ENCODE results near the gene GSTA2. TPM values are rescaled to one million over a fixed set of nuclear protein-coding genes. Genes with fewer than 3 reads are reported as not detected.
"Not testable (repeated sequence)": the region's sequence is repeated elsewhere in the genome, so short reads cannot be mapped to it uniquely, and the experiment has no call there.

GSTA2 gene
- total and polyA plus RNA-seq, 5 experiments from 2014 or later, result not detected

DNA sequence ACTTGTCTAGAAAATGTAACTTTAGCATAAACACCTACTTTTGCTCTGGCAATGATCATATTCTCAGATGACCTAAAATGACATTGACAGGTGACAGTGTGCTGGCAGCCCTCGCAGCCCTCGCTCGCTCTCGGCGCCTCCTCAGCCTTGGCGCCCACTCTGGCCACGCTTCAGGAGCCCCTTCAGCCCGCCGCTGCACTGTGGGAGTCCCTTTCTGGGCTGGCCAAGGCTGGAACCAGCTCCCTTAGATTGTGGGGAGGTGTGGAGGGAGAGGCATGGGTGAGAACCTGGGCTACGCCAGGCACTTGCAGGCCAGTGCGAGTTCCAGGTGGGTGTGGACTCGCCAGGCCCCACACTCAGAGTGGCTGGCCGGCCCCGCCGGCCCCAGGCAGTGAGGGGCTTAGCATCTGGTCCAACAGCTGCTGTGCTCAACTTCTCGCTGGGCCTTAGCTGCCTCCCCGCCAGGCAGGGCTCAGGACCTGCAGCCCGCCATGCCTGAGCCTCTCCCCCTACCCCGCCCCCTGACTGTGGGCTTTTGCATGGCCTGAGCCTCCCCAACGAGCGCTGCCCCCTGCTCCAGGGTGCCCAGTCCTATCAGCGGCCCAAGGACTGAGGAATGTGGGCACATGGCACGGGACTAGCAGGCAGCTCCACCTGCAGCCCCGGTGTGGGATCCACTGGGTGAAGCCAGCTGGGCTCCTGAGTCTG lies 23.1 kb upstream of the GSTA2 start:
- no peaks in the 10 kb centered on the region for H3K36me3 Mint-ChIP-seq
- H3K4me3 Mint-ChIP-seq, result no peak overlapping the region
- no peak for DNase-seq
- POLR2A ChIA-PET, result no interaction called here
- peaks cover 0 to 5% (median 0%) of the 10 kb centered on the region in 4 donors for H3K4me1 Mint-ChIP-seq
- no peaks in the 10 kb centered on the region for H3K9me3 Mint-ChIP-seq
- H3K27ac Mint-ChIP-seq, result no peak overlapping the region
- ATAC-seq, result no peak
- H3K27me3 Mint-ChIP-seq, result peaks cover 2 to 22% (median 7%) of the 10 kb centered on the region in 5 donors

DNA sequence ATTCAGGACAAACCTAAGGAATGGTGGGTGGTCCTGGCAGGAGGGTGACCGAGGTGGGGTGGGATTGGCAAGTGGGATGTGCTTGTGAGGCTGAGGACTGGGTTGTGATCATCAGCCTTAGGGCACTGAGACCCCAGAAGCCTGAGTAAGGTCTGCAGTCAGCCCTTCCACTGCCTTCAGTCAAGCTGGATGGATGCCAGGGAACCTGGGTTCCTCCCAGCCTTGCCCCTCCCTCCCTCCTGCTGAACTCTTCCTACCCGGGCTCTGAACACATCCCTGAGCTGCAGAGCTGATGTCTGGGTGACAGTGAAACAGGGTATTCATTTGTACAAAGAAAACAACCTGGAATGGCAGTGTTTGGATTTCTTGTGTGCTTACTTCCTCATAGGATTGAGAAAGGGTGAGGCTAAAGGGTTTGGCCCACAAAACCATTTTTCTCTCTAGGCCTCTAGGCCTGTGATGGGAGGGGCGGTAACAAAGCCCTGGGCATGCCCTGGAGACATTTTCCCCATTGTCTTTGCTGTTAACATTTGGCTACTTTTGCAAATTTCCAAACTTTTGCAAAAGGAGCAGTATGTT lies 19.5 kb upstream of the GSTA2 start:
- H3K36me3 Mint-ChIP-seq, H3K9me3 Mint-ChIP-seq, POLR2A ChIA-PET, ATAC-seq, H3K27ac Mint-ChIP-seq, H3K4me3 Mint-ChIP-seq, H3K4me1 Mint-ChIP-seq, DNase-seq: not testable (repeated sequence)
- H3K27me3 Mint-ChIP-seq, result peaks cover 7 to 15% (median 13%) of the 10 kb centered on the region in 5 donors

DNA sequence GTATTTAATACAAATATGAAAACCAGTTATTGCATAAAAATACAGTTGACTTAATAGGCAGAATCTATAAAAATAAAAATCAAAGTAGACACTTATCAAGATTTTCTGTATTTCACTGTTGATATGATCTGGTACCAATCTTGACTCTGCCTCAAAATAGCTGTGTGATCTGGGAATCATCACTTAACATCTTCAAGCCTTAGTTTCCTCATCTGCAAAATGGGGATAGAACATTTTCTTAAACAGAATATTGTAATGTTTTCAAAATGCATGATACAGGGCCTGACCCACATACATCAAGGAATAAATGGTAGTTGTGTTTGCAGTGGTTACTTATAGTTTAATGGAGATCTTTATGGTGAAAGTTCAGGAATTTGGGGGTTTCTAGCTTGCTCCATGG lies 18.9 kb upstream of the GSTA2 start:
- ATAC-seq, H3K27ac Mint-ChIP-seq, H3K9me3 Mint-ChIP-seq, H3K4me1 Mint-ChIP-seq, DNase-seq, POLR2A ChIA-PET, H3K36me3 Mint-ChIP-seq, H3K4me3 Mint-ChIP-seq: not testable (repeated sequence)
- peaks cover 9 to 18% (median 17%) of the 10 kb centered on the region in 5 donors for H3K27me3 Mint-ChIP-seq

DNA sequence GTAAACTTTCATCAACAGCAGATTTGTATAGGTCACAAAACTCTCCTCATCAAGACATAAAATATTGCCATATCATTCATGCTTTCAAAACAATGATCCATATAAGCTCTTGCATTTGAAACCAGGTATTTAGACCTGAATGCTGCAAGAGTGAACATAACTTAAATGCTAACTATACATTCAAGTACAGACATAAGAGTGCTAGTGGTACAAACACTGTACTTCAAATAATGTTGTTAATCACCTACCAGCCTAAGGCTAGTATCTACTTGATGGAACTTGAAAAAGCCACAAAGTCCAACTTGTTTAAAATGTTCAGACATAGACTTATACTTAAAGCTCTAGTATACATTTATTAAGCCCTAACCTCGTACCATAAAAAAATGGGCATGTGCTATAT lies 16.0 kb upstream of the GSTA2 start:
- DNase-seq (no peak), ATAC-seq (no peak)
- no peak overlapping the region for H3K27ac Mint-ChIP-seq
- H3K27me3 Mint-ChIP-seq, result peaks cover 14 to 38% (median 28%) of the 10 kb centered on the region in 5 donors
- peaks cover 0 to 3% (median 0%) of the 10 kb centered on the region in 4 donors for H3K4me1 Mint-ChIP-seq
- no peaks in the 10 kb centered on the region for H3K9me3 Mint-ChIP-seq
- POLR2A ChIA-PET, result no interaction called here
- no peak overlapping the region for H3K4me3 Mint-ChIP-seq
- H3K36me3 Mint-ChIP-seq, result no peaks in the 10 kb centered on the region

DNA sequence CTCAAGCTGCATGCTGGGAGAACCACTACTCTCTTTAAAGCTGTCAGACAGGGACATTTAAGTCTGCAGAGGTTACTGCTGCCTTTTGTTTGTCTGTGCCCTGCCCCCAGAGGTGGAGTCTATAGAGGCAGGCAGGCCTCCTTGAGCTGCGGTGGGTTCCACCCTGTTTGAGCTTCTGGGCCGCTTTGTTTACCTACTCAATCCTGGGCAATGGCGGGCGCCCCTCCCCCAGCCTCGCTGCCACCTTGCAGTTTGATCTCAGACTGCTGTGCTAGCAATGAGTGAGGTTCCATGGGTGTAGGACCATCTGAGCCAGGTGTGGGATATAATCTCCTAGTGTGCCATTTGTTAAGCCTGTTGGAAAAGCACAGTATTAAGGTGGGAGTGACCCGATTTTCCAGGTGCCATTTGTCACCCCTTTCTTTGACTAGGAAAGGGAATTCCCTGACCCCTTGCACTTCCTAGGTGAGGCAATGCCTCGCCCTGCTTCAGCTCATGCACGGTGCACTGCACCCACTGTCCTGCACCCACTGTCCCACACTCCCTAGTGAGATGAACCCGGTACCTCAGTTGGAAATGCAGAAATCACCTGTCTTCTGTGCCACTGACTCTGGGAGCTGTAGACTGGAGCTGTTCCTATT lies 13.6 kb upstream of the GSTA2 start:
- DNase-seq, POLR2A ChIA-PET, H3K27ac Mint-ChIP-seq, H3K4me3 Mint-ChIP-seq, H3K9me3 Mint-ChIP-seq, ATAC-seq, H3K4me1 Mint-ChIP-seq, H3K36me3 Mint-ChIP-seq: not testable (repeated sequence)
- H3K27me3 Mint-ChIP-seq, result peaks cover 16 to 41% (median 25%) of the 10 kb centered on the region in 5 donors

DNA sequence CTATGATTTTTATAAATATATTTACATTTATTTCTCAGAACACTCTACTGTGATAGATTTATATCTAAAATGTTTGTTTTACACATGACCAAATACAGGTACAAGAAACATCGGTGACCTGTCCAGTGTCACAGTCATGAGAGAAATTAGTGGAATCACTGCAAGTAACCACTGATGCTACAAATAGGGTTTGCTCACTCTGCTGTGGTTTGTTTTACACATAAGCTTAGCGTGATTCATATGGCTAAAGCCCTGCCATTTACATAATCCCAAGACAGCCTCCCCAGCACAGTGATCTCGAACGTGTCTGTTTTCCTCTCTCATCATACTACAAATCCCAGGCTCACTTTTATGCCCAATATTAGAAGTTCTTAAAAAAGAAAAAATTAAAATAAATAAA lies 6.1 kb upstream of the GSTA2 start:
- H3K4me3 Mint-ChIP-seq, H3K27ac Mint-ChIP-seq, H3K27me3 Mint-ChIP-seq, H3K4me1 Mint-ChIP-seq, H3K9me3 Mint-ChIP-seq, POLR2A ChIA-PET, ATAC-seq, H3K36me3 Mint-ChIP-seq, DNase-seq: not testable (repeated sequence)

DNA sequence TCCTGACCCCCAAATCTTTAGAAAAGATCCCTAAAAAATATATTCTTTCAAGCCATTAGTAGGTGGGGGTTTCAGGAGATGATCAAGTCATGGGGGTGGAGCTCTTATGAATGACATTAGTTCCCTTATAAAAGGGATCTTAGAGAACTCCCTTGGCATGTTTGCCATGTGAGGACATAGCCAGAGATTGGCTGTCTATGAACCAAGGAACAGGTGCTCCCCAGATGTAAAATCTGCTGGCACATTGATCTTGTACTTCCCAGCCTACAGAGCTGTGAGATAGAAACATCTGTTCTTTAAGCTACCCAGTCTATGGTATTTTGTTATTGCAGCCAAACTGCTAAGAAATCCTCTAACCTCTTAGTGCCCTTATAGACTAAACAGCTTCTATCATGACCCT lies 4.4 kb upstream of the GSTA2 start:
- DNase-seq, H3K4me3 Mint-ChIP-seq, H3K36me3 Mint-ChIP-seq, POLR2A ChIA-PET, H3K27me3 Mint-ChIP-seq, H3K4me1 Mint-ChIP-seq, ATAC-seq, H3K27ac Mint-ChIP-seq, H3K9me3 Mint-ChIP-seq: not testable (repeated sequence)

DNA sequence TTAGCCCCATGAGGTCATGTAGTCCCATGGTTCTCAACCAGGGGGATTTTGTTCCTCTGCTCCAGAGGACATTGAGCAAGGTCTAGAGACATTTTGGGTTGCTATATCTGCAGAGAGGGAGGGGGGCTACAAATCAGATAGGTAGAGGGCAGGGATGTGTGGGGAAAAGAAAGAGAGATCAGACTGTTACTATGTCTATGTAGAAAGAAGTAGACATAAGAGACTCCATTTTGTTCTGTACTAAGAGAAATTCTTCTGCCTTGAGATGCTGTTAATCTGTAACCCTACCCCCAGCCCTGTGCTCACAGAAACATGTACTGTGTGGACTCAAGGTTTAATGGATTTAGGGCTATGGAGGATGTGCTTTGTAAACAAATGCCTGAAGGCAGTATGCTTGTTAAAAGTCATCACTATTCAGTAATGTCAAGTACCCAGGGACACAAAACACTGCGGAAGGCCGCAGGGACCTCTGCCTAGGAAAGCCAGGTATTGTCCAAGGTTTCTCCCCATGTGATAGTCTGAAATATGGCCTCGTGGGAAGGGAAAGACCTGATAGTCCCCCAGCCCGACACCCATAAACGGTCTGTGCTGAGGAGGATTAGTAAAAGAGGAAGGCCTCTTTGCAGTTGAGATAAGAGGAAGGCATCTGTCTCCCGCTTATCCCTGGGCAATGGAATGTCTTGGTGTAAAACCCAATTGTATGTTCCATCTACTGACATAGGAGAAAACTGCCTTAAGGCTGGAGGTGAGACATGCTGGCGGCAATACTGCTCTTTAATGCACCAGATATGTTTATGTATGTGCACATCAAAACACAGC lies 1.4 kb downstream of the GSTA2 start:
- H3K27ac Mint-ChIP-seq, DNase-seq, H3K4me3 Mint-ChIP-seq: not testable (repeated sequence)

DNA sequence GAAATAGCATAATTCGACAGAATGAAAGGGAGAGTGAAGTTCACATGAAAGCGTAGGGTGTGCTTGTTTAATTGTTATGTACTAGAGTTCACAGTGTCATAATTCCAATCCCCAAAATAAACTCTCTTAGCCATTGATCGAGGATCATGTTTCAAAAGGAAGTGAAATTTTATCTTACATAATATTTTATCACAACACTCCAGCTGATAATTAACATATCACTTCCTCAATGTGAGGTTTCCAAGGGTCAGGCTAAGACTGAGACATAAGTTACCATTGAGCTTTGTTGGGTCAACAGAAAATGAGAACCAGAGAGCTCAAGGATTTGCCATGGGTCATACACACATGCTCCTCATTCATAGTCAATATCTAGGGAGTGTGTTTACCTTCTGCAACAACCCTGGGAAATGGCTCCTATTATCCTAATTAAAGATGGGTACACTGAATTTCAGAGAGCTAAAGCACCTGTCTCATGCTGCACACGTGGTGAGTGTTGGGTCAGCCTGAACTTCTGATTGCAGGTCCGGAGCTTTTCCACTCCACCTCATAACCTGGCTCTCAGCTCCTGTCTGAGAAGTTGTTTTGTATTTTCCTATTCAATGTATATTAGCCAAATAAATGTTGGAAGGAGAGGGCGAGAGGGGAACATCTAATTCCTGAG lies 3.0 kb downstream of the GSTA2 start:
- POLR2A ChIA-PET, result no interaction called here

More for the DNA sequence above, 1.4 kb downstream of the GSTA2 start:
- H3K9me3 Mint-ChIP-seq, H3K36me3 Mint-ChIP-seq, POLR2A ChIA-PET, ATAC-seq, H3K4me1 Mint-ChIP-seq: not testable (repeated sequence)
- peaks cover 6 to 15% (median 11%) of the 10 kb centered on the region in 5 donors for H3K27me3 Mint-ChIP-seq

DNA sequence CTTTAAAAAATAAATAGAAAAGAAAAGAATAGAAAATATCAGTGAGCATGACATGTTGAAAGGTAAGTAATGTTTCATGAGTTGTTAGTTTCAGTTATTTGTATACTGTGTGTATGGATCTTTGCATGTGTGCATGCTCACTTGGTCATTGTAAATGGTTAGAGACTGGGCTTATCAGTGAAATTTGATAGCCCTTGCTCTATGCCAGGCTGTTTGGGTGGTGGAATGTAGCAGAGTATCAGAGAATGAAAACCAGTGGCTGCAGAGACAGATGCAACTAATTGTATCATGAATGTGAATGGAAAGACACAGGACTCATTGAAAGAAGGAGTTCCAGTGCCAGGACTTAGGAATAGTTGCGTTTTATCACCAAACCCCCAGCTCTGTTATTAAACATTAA lies 4.2 kb downstream of the GSTA2 start:
- peaks cover 5 to 24% (median 12%) of the 10 kb centered on the region in 5 donors for H3K27me3 Mint-ChIP-seq

More for the DNA sequence above, 3.0 kb downstream of the GSTA2 start:
- Mint-ChIP-seq H3K9me3 (no peaks in the 10 kb centered on the region), H3K27ac (no peak overlapping the region), H3K27me3 (peaks cover 5 to 15% (median 11%) of the 10 kb centered on the region in 5 donors), H3K4me1 (no peaks in the 10 kb centered on the region), H3K4me3 (no peak overlapping the region), H3K36me3 (no peaks in the 10 kb centered on the region)
- ATAC-seq (no peak), DNase-seq (no peak)

DNA sequence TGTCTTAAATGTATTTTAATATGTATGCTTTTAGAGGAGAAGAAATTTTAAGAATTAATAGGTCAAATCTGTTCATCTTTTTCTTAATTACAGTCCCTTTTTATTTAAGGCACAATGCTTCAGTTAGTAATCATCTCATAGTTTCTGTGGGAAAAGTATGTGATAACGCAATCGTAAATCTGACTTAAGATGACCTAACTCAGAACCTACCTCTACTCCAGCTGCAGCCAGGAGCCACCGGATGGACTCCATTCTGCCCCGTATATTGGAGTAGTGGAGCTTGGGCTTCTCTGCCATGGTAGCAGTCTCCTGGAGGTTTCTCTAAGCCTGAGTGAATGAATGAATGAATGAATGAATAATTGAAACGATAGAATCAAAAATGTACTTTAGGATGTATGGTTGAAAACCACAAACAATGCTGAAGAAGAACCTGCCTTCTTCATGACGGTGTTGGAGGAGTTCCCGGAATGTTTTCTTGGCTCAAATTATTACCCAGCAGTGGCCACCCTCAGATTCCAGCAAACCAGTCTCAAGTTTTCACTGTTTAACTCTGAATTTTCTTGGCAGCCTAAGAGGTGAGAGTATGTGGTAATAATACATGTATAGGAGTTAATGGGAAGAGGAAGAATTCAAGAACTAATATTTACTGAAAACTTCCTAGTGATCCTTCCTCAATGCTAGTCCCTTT lies 5.5 kb downstream of the GSTA2 start:
- not testable (repeated sequence) for H3K4me3 Mint-ChIP-seq

More for the DNA sequence above, 4.2 kb downstream of the GSTA2 start:
- no peak overlapping the region for H3K27ac Mint-ChIP-seq
- H3K9me3 Mint-ChIP-seq, result no peaks in the 10 kb centered on the region
- POLR2A ChIA-PET, result no interaction called here
- ATAC-seq (no peak), DNase-seq (no peak)
- H3K36me3 Mint-ChIP-seq, result no peaks in the 10 kb centered on the region
- no peaks in the 10 kb centered on the region for H3K4me1 Mint-ChIP-seq
- H3K4me3 Mint-ChIP-seq, result no peak overlapping the region

DNA sequence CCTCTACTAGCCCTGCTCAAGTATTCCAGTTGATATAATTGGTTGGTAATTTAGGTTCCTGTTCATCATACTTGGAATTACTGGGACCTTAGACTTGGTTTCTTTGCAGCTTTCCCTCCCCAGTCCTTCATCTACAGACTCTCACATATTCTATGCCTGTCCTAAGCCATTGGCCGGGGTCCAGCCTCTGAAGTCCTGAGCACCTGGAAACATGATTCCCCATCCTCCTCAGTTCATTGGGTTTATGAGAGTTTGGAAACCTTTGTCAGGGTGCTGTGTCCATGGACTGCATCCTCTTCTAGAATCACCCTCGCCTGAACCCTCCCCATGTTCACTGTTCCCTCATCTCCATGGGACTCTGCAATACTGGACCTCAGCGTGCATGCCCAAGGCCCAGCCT lies 8.8 kb downstream of the GSTA2 start:
- DNase-seq (no peak), ATAC-seq (no peak)
- POLR2A ChIA-PET, result no interaction called here
- no peak overlapping the region for H3K4me3 Mint-ChIP-seq
- H3K27me3 Mint-ChIP-seq, result peaks cover 4 to 17% (median 9%) of the 10 kb centered on the region in 5 donors
- peaks cover 0 to 12% (median 5%) of the 10 kb centered on the region in 3 donors for H3K36me3 Mint-ChIP-seq
- no peaks in the 10 kb centered on the region for H3K4me1 Mint-ChIP-seq
- H3K27ac Mint-ChIP-seq, result no peak overlapping the region
- peaks cover 0 to 15% (median 4%) of the 10 kb centered on the region in 9 donors for H3K9me3 Mint-ChIP-seq

More for the DNA sequence above, 5.5 kb downstream of the GSTA2 start:
- H3K4me1 Mint-ChIP-seq, POLR2A ChIA-PET, H3K9me3 Mint-ChIP-seq, ATAC-seq, DNase-seq, H3K27ac Mint-ChIP-seq, H3K36me3 Mint-ChIP-seq: not testable (repeated sequence)
- H3K27me3 Mint-ChIP-seq, result peaks cover 5 to 23% (median 12%) of the 10 kb centered on the region in 5 donors
